KBM-7 (cell line): ENCODE measurements around the gene DRC1.

ENCODE experiments used
- DNase-seq: peaks from one replicate; pipeline ENCODE4 v3.0.0-alpha.2; 2015
- in situ Hi-C: fragments of 300-500 bp; cut with MboI; formaldehyde crosslinking; loops from 2 replicates; pipeline ENCODE4 v1.14.3; 2020; ENCODE audit warnings: low sequenced_read_pairs, low pct_unique_long_range_greater_than_20kb, mixed read lengths

Gene DRC1

GRCh38 chr2:26472821-26473655 is 71.3 kb downstream of the DRC1 start:
- DNase-seq, result no peak
- in situ Hi-C loops, result no loop called here

DNA sequence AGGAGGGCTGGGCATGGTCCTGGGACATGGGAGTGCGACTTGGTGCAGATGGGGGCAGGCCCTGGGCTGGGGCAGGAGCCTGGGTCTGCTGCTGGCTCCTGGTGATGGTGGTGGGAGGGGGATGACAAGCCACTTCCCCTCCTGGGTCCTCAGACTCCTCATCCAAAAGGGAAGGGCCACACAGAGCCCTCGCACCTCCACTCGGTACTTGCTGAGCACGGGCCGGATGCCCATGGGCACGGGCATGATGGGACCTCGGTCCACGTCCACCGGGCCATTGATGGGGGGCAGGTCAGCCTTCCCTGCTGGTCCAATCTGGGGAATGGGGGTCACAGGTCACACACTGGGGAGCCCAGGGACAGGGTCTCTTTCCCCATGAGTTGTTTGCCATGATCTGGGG is 72.1 kb downstream of the DRC1 start:
- no peak for DNase-seq
- in situ Hi-C loops, result no loop called here

DNA sequence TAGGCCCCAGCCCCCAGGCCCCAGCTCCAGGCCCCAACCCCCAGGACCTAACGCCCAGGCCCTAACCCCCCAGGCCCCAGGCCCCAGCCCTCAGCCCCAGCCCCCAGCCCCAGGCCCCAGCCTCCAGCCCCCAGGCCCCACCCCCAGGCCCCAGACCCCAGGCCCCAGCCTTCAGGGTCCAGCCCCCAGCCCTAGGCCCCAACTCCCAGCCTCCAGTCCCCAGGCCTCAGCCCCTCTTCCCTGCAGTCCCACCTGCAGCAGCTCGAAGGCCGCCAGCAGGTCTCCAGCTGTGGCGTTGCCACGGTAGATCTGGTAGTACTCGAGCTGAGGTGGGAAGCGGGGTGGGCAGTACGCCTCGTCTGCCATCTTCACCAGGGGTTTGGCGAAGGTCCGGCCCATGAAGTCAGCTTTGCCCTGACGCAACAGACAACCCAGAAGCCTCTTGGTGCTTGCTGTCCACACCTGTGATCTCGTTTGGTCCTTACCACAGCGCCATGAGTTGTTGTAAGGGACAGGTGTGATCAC is 72.6 kb downstream of the DRC1 start:
- in situ Hi-C loops, result no loop called here
- no peak for DNase-seq

- DNase-seq, result no peak
- in situ Hi-C loops, result no loop called here
Observed at GRCh38 chr2:26475037-26475436, 73.3 kb downstream of the DRC1 start.

DNA sequence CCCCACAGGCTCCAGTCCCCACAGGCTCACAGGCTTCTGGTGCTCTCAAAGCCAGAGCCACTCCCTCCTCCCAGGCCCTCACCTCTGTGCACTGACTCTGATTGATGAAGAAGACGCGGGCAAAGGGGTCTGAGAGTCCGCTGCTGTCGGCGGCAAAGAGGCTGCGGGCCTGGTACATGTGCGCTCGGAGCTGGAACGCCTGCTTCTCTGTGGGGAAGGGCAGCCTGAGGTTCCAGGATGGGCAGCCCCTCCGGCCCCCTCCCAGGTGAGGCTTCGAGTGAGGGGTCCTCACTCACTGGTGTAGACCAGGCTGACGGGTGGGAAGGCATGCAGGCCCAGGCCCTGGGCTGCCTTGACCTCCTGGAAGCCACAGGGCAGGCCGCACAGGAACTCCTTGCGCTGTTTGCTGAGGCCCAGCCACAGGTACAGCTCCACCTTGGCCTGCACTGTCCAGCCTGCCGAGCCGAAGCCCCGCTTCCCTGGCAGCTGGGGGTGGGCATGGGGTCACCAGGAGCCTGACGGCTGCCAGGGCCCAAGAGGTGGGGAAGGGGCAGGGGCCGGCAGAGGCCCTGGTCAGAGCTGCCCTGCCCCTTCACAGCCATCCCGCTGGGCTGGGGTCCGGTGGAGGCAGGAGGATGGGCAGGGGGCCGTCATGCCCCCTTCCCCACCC is 74.2 kb downstream of the DRC1 start:
- no peak for DNase-seq
- in situ Hi-C loops, result no loop called here

DNA sequence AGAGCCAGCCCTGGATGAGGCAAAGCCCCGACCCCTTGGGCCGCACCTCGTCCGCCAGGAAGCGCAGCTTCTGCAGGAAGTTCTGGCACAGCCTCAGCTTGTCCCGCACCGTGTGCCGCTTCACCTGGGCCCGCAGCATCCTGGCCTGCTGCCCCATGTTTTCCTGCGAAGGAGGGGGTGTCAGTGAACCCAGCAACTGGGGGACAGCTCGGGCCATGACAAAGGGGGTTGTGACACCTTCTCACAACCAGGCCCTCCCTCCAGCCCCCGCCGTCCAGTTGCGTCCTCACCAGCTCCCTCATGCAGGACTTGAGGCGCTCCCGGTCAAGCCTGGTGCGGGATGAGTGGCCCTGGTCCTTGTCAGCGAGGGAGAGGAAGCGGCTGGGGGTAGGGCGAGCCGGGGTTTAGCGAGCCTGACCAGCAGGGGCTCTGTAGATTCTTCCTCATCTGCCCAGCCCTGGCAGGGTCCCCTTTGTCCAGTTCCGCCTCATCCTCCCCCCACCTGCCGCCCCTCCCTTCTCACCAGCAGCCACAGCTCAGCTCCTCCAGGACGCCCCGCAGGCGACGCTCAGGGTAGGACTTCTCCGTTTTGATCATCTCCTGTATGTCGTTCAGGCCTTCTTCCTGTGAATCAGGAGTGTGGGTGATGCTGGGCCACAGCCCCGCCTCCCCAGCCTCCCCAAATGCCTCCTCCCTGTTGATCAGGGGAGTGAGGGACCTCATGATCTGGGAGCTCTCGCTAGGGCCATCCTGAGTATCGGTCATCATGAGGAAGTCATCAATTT is 75.6 kb downstream of the DRC1 start:
- in situ Hi-C loops, result no loop called here
- DNase-seq, result no peak

GRCh38 chr2:26477911-26478253 is 76.2 kb downstream of the DRC1 start, which contains the start of gene OTOF:
TSS of gene OTOF (minus strand) at chr2:26478124.
- in situ Hi-C loops, result no loop called here
- DNase-seq, result no peak

- DNase-seq, result no peak
- in situ Hi-C loops, result no loop called here
Observed at GRCh38 chr2:26478366-26478765, 76.6 kb downstream of the DRC1 start.

DNA sequence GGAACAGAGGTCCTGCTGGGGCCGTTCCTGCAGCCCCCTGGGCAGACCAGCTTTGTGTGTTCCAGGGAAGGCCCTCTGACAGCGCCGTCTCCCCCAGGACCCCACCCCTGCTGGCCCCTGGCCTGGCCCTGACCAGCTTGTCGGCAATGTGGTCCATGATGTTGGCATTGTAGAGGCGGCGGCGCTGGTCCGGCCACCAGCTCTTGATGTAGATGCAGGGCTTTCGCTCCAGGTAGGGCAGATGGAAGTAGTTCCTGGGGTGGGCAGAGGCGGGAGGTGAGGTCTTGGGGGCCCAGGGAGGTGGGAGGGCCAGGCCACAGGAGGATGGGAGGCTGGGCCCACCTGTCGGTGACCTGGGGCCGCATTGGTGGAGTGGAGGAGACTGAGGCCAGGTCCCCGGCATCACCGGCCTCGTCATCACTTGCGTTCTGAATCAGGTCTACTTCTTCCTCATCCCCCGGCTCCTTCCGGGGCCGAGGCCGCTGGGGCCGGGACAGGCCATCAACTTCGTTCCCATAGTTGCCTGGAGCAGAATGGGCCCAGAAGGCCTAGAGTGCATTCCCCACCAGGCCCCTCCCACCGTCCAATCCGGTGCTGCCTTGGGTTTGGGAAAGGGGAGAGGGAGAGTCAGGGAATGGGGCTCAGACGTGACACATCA is 77.5 kb downstream of the DRC1 start:
- DNase-seq, result no peak
- in situ Hi-C loops, result no loop called here

GRCh38 chr2:26479789-26480565 is 78.3 kb downstream of the DRC1 start:
- in situ Hi-C loops, result no loop called here
- no peak for DNase-seq

GRCh38 chr2:26480566-26481423 is 79.1 kb downstream of the DRC1 start:
- no peak for DNase-seq
- in situ Hi-C loops, result no loop called here

GRCh38 chr2:26481706-26482105 is 80.0 kb downstream of the DRC1 start:
- in situ Hi-C loops, result no loop called here
- DNase-seq, result no peak

- no peak for DNase-seq
- in situ Hi-C loops, result no loop called here
Observed at GRCh38 chr2:26482211-26483026, 80.7 kb downstream of the DRC1 start.

DNA sequence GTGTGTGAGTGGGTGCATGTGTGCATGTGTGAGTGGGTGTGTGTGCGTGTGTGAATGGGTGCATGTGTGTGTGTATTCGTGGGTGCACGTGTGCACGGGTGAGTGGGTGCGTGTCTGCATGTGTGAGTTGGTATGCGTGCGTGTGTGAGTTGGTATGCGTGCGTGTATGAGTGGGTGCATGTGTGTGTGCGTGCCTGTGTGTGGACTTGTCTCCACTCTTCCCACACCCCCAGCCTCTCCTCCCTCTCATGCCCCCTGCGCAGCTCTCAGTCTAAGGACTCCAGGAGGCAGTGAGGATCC is 81.3 kb downstream of the DRC1 start:
- in situ Hi-C loops, result no loop called here
- no peak for DNase-seq

DNA sequence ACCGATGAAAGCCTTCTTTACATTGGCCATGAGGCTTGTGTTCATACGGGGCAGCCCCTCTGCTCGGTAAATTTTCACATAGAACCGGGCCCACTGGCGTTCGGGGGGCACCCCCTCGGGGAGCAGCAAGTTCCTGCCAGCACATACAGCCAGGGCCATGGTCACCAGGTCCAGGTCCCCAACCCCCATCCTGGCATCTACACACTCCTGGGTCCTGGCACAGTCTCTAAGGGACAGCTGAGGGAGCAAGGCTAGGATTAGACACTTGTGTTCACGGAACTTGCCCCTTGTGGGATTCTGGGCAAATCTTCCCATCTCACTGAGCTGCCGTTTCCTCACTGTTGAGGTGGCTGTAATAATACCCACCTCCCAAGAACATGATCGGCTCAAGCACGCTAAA is 81.8 kb downstream of the DRC1 start:
- DNase-seq, result no peak
- in situ Hi-C loops, result no loop called here

DNA sequence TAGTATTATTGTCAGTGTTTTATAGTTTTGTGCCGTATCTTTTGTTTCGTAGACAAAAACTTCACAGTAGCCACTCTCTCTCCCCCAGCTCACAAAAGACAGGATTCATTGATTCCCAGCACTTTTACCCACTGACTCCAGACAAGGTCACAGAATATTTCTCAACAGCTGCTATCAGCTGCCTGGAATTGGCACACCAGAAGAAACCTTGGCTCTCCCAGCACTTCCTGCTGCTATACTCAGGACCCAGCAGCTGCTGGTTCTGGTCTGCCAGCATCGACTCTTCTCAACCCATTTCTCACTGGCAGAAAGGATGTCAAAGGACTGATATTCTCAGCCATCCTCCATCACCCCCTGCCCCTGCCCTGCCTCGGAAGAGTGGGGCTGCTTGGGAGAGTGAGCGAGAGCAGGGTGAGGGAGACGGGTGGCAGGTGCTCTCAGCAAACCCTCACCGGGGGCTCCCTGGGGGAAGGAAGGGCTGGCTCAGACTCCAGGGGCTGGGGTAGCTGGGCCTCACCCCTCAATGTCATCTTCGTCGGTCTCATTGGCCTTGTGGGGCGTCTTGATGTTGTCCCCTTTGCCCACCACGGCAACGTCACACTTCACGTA is 82.3 kb downstream of the DRC1 start:
- no peak for DNase-seq
- in situ Hi-C loops, result no loop called here

GRCh38 chr2:26484579-26484978 is 82.9 kb downstream of the DRC1 start:
- in situ Hi-C loops, result no loop called here
- no peak for DNase-seq
